NCI-H1105 treated with DMSO at 0.1 percent for 48 hours (cell line): ENCODE data around the gene CAP1.
A peak's percentile ranks its signal among the peaks of the same experiment; 100 is the strongest.

Experiments
- DNase-seq: peaks from one replicate; lab custom pipeline; 2025; lab: John Stamatoyannopoulos, UW

CAP1 gene

GRCh38 chr1:40095806-40096205 lies 55.3 kb downstream of the CAP1 start:
- DNase-seq = no peak

GRCh38 chr1:40096646-40096976 lies 56.1 kb downstream of the CAP1 start:
- no peak for DNase-seq

- DNase-seq = peak; percentile 82
Measured at GRCh38 chr1:40096977-40097782, 56.7 kb downstream of the CAP1 start, which contains the start of gene PPT1. Gene PPT1 (minus strand): TSS chr1:40097252. CDS start chr1:40097238, 14 bp downstream.

GRCh38 chr1:40102038-40102437 lies 61.5 kb downstream of the CAP1 start:
- DNase-seq = no peak

- no peak for DNase-seq
Measured at GRCh38 chr1:40102896-40103295, 62.4 kb downstream of the CAP1 start.

GRCh38 chr1:40105028-40105427 lies 64.5 kb downstream of the CAP1 start:
- no peak for DNase-seq

GRCh38 chr1:40107290-40107959 lies 66.9 kb downstream of the CAP1 start:
- no peak for DNase-seq

- no peak for DNase-seq
Measured at GRCh38 chr1:40110389-40110788, 69.9 kb downstream of the CAP1 start.

- DNase-seq = no peak
Measured at GRCh38 chr1:40114400-40114799, 73.9 kb downstream of the CAP1 start.

GRCh38 chr1:40120128-40120527 lies 79.6 kb downstream of the CAP1 start:
- DNase-seq = no peak
